Ascending aorta (tissue), 2 donors: ENCODE data around the gene CSNK1E. TPM values are rescaled to one million over a fixed set of nuclear protein-coding genes. Genes with fewer than 3 reads are reported as not detected.
A peak's percentile ranks its signal among the peaks of the same experiment; 100 is the strongest.

Source experiments
- DNase-seq, 2 donors: peaks; one replicate each; pipeline ENCODE4 v3.0.0-alpha.2; 2019; ENCODE audit warnings: low spot score in 2 of 2
- H3K27ac ChIP-seq, 2 donors: fragments of 200-600 bp; sonication (generic); one replicate each; pipeline ENCODE4 v1.5.1; 2016 to 2017; ENCODE audit warnings: mild to moderate bottlenecking in 1 of 2
- H3K27me3 ChIP-seq: fragments of 200-600 bp; sonication (generic); one replicate; pipeline ENCODE4 v1.5.1; 2017
- H3K36me3 ChIP-seq, 2 donors: fragments of 200-600 bp; sonication (generic); one replicate each; pipeline ENCODE4 v1.5.1; 2016
- H3K4me1 ChIP-seq, 2 donors: fragments of 200-600 bp; sonication (generic); one replicate each; pipeline ENCODE4 v1.5.1; 2016 to 2017; ENCODE audit warnings: mild to moderate bottlenecking in 1 of 2
- H3K4me3 ChIP-seq, 2 donors: fragments of 200-600 bp; sonication (generic); one replicate each; pipeline ENCODE4 v1.5.1; 2016 to 2017; ENCODE audit warnings: mild to moderate bottlenecking in 1 of 2
- H3K9me3 ChIP-seq, 2 donors: fragments of 200-600 bp; sonication (generic); one replicate each; pipeline ENCODE4 v1.5.1; 2016
- intact Hi-C: fragments of 100-400 bp; cut with DNase I; formaldehyde crosslinking; loops from one replicate; pipeline ENCODE4 v1.15.1; 2023
- total RNA-seq: library from RNA; depleted of rRNA; stranded (reverse); fragments of >200 nt; gene quantifications from one replicate; pipeline ENCODE4 v1.1.0, GENCODE V29; 2016
- TF ChIP-seq, protein P1 (sequence below), 3 experiments: fragments of 200-600 bp in 2 of 3; fragments of 450-650 bp in 1 of 3; sonication (generic) in 2 of 3; IDR thresholded peaks; one replicate each; pipeline ENCODE4 v1.5.1; 2016 to 2019; ENCODE audit warnings: antibody characterized with exemption in 3 of 3, mild to moderate bottlenecking in 1 of 3, moderate library complexity in 1 of 3

Gene CSNK1E
- total RNA-seq, 1 donor from 2014 or later = 185 TPM

DNA sequence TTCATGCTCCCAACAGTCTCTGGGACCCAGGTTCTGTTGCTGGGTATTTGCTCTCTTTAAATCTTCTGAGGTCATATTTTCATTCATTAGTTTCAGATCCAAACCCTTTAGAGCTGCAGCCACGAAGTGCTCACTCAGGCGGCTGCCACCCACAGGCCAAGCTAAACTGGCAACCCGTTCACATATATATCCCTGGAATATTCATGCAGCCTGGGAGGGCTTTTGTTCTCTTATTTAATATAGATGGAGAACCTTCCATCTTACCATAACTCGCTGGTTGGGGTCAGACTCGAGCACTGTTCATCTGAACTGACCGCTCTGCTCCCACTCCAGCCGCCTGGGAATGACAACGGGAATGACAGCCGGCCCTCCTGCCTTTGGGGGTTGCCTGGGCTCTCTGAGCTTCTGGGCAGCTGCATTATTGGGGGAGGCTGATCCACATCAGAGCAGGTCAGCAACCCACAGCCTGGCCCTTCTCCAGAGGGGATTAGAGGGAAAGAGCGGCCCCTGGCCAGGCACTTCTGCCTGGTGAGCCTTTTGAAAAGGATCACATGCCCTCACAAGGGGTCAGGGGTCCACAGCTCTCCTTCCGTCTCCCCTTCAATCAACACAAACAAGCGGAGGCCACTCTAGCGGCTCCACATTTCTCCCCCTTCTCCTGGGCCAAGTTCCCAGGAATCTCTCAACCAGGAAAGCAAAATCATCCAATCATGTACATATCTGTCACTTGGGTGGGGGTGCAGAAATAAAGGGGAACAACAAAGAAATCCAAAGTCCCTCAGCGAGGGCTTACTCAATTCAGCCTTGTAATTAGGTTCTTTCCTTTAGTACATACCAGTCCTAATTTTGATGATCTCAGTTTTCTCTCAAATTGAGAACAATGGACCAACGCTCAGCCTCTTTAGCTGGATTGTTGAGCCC lies 56.2 kb downstream of the CSNK1E start:
- TF ChIP-seq, protein P1, sequence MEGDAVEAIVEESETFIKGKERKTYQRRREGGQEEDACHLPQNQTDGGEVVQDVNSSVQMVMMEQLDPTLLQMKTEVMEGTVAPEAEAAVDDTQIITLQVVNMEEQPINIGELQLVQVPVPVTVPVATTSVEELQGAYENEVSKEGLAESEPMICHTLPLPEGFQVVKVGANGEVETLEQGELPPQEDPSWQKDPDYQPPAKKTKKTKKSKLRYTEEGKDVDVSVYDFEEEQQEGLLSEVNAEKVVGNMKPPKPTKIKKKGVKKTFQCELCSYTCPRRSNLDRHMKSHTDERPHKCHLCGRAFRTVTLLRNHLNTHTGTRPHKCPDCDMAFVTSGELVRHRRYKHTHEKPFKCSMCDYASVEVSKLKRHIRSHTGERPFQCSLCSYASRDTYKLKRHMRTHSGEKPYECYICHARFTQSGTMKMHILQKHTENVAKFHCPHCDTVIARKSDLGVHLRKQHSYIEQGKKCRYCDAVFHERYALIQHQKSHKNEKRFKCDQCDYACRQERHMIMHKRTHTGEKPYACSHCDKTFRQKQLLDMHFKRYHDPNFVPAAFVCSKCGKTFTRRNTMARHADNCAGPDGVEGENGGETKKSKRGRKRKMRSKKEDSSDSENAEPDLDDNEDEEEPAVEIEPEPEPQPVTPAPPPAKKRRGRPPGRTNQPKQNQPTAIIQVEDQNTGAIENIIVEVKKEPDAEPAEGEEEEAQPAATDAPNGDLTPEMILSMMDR (IDR thresholded peaks at IDR 0.05) = peak in 2 of 3 experiments; percentile 14 to 37
- Histone ChIP-seq H3K27me3 (no peaks in the 10 kb centered on the region), H3K27ac (peak overlapping the region; percentile 83 to 88), H3K9me3 (no peaks in the 10 kb centered on the region), H3K4me3 (peak overlapping the region in 1 of 2 donors; percentile 16), H3K36me3 (no peaks in the 10 kb centered on the region), H3K4me1 (peaks cover 12 to 50% of the 10 kb centered on the region in 2 donors)
- intact Hi-C loops = loop anchor here (2.0 kb wide), 2 partner anchors 50 to 92 kb away; no protein-coding TSS in a partner anchor
- DNase-seq = no peak

DNA sequence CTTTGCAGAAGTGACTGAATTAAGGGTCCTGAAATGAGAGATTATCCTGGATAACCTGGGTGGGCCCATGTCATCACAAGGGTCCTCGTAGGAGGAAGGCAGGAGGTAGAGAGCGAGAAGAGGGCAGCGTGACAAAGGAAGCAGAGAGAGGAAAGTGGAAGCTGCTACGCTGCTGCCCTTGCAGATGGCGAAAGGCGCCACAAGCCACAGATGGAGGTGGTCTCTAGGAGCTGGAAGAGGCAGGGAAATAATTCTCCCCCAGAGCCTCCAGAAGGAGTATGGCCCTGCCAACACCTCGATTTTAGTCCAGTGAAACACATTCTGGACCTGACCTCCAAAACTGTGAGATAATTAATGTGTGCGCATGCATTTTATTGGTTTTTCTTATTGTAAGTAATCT lies 57.9 kb downstream of the CSNK1E start:
- Histone ChIP-seq H3K4me1 (peaks cover 11 to 53% of the 10 kb centered on the region in 2 donors), H3K36me3 (no peaks in the 10 kb centered on the region), H3K4me3 (no peak overlapping the region), H3K9me3 (no peaks in the 10 kb centered on the region), H3K27ac (peak overlapping the region; percentile 83 to 88), H3K27me3 (no peaks in the 10 kb centered on the region)
- intact Hi-C loops = loop anchor here (2.0 to 5.0 kb wide), 2 partner anchors 21 to 57 kb away; partner anchors contain the start of gene MAFF
- TF ChIP-seq, protein P1 (IDR thresholded peaks at IDR 0.05) = no peak
- DNase-seq = no peak

DNA sequence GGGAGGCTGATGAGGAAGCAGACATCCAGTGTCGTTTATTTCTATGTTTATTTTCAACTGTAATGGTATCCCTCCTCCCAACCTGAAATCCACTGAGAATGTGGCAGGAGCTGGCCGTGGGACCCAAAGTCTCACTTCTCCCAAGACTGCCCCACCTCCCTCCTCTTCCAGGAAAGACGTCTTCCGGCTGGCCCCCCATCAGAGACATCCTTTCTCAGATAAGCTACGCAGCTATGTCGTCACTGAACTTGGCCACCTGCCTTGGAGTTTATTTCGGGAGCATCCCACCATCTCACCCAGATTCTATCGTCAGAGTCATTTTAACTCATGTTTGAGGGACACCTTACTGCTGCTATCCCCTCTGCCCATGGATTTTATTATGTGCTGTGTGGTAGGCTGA lies 58.3 kb downstream of the CSNK1E start:
- no peaks in the 10 kb centered on the region for H3K9me3 ChIP-seq
- H3K4me1 ChIP-seq = peaks cover 11 to 55% of the 10 kb centered on the region in 2 donors
- TF ChIP-seq, protein P1 (IDR thresholded peaks at IDR 0.05) = no peak
- no peak overlapping the region for H3K4me3 ChIP-seq
- DNase-seq = peak in 1 of 2 donors; percentile 79
- H3K27me3 ChIP-seq = no peaks in the 10 kb centered on the region
- no peaks in the 10 kb centered on the region for H3K36me3 ChIP-seq
- H3K27ac ChIP-seq = peak overlapping the region; percentile 83 to 88
- intact Hi-C loops = loop anchor here (2.0 to 5.0 kb wide), 2 partner anchors 20 to 57 kb away; partner anchors contain the start of gene MAFF

DNA sequence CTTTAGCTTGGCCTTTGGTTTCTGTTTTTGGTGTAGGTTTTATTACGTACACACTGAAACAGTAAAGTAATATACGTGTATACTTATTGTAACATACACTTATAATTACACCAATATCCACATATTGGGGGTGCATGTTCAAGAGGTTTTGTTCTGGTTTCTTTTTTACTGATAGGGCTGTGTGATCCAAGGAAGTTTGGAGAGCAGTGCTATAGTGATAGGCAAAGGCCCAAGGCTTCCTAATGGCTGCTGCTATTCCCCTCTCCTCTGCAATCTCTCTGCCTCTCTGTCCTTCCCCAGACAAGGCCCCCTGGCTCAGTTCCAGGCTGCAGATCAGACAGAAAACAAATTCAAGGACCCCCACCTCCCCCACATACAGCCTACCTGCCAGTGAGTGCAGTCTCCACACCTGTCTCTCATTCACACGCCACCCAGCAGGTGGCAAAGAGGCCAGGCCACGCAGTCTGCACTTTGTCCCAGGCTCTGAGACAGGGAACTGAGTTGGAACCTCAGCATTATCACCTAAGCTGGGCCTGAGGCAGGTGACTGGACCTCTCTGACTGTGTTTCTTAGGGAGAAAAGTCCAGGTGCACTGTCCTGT lies 59.5 kb downstream of the CSNK1E start:
- intact Hi-C loops = loop anchor here (2.0 to 5.0 kb wide), 2 partner anchors 19 to 55 kb away; partner anchors contain the start of gene MAFF
- Histone ChIP-seq H3K36me3 (no peaks in the 10 kb centered on the region), H3K4me3 (peak overlapping the region; percentile 24), H3K9me3 (no peaks in the 10 kb centered on the region), H3K27me3 (no peaks in the 10 kb centered on the region), H3K4me1 (peaks cover 11 to 55% of the 10 kb centered on the region in 2 donors), H3K27ac (peak overlapping the region; percentile 83 to 88)
- no peak for DNase-seq
- TF ChIP-seq, protein P1 (IDR thresholded peaks at IDR 0.05) = no peak

DNA sequence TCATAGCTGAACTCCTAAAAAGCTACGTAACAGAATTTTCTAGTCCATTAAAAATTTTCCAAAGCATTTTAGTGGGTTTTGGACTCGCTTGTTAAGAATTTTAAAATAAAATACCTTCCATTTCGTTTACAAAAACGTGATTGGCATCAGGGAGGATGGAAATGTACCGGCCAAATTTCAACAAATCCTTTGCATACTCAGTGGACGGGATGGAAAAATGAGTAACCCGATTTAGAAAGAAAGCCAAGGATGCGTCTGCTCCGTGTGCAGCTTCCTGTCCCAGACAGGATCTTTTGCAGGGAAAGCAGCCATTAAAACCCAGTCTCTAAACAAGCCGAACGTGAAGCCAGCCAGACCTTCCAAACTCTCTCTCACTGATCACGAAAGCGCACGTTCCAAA lies 60.1 kb downstream of the CSNK1E start:
- TF ChIP-seq, protein P1 (IDR thresholded peaks at IDR 0.05) = no peak
- Histone ChIP-seq H3K36me3 (no peaks in the 10 kb centered on the region), H3K27ac (peak overlapping the region; percentile 83 to 88), H3K4me3 (peak overlapping the region; percentile 24), H3K9me3 (no peaks in the 10 kb centered on the region), H3K27me3 (no peaks in the 10 kb centered on the region), H3K4me1 (peaks cover 11 to 56% of the 10 kb centered on the region in 2 donors)
- intact Hi-C loops = loop anchor here (5.0 kb wide), 1 partner anchor 55 kb away; the partner anchor contains the start of gene MAFF
- no peak for DNase-seq
